WTC11 (cell line): ENCODE data around the gene SPACA9.

ENCODE experiments used
- ATF1 ChIP-seq: sonication (generic); formaldehyde crosslinking; IDR thresholded peaks from 2 replicates; pipeline ENCODE4 v1.8.1; 2023; ENCODE audit warnings: mild to moderate bottlenecking, moderate library complexity, missing genetic modification reagents
- ATF6 ChIP-seq: sonication (generic); formaldehyde crosslinking; IDR thresholded peaks from 2 replicates; pipeline ENCODE4 v1.8.1; 2023; ENCODE audit warnings: mild to moderate bottlenecking, missing genetic modification reagents
- CBFB ChIP-seq: sonication (generic); formaldehyde crosslinking; IDR thresholded peaks from 2 replicates; pipeline ENCODE4 v1.8.1; 2022; ENCODE audit warnings: mild to moderate bottlenecking, low read depth, missing genetic modification reagents
- CTCF ChIP-seq: fragments of 200-600 bp; IDR thresholded peaks from 2 replicates; pipeline ENCODE4 v1.8.0; 2022; ENCODE audit warnings: antibody characterized with exemption
- ESRRA ChIP-seq: sonication (generic); formaldehyde crosslinking; IDR thresholded peaks from 2 replicates; pipeline ENCODE4 v1.8.1; 2022; ENCODE audit warnings: mild to moderate bottlenecking, missing genetic modification reagents, borderline replicate concordance
- USF1 ChIP-seq: sonication (generic); formaldehyde crosslinking; IDR thresholded peaks from 2 replicates; pipeline ENCODE4 v1.8.0; 2022; ENCODE audit warnings: mild to moderate bottlenecking, missing genetic modification reagents
- ZNF263 ChIP-seq: sonication (generic); formaldehyde crosslinking; IDR thresholded peaks from 2 replicates; pipeline ENCODE4 v1.8.1; 2022; ENCODE audit warnings: low read depth, mild to moderate bottlenecking, moderate library complexity, missing genetic modification reagents

GRCh38 chr9:132849185-132849706 is 29.5 kb upstream of the SPACA9 start:
- TF ChIP-seq CBFB (CRISPR knock-in tag): no peak
- no peak for TF ChIP-seq ATF1 (CRISPR knock-in tag)
- TF ChIP-seq CTCF: no peak
- TF ChIP-seq ATF6: no peak
- TF ChIP-seq ZNF263 (CRISPR knock-in tag): no peak
- TF ChIP-seq ESRRA: no peak
- TF ChIP-seq USF1 (CRISPR knock-in tag): no peak
